Tibial nerve (tissue), 3 donors: Measurements from ENCODE around the gene SCRN3.
"Not testable (repeated sequence)": the region's sequence is repeated elsewhere in the genome, so short reads cannot be mapped to it uniquely, and the experiment has no call there.

Experiments used
- CTCF ChIP-seq, 5 experiments: fragments of 200-600 bp in 3 of 5; fragments of 450-650 bp in 2 of 5; sonication (generic) in 3 of 5; IDR thresholded peaks; one replicate each; pipeline ENCODE4 v1.5.1; 2016 to 2019; ENCODE audit warnings: antibody characterized with exemption in 5 of 5, mild to moderate bottlenecking in 3 of 5, moderate library complexity in 2 of 5
- POLR2A ChIP-seq, 2 donors: fragments of 450-650 bp; IDR thresholded peaks; one replicate each; pipeline ENCODE4 v1.6.1; 2017; ENCODE audit warnings: antibody characterized with exemption in 2 of 2, mild to moderate bottlenecking in 2 of 2, moderate library complexity in 2 of 2

DNA sequence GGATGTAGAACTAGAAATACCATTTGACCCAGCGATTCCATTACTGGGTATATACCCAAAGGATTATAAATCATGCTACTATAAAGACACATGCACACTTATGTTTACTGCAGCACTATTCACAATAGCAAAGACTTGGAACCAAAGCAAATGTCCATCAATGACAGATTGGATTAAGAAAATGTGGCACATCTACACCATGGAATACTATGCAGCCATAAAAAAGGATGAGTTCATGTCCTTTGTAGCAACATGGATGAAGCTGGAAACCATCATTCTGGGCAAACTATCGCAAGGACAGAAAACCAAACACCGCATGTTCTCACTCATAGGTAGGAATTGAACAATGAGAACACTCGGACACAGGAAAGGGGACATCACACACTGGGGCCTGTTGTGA lies 35.9 kb upstream of the SCRN3 start:
- not testable (repeated sequence) for TF ChIP-seq CTCF, POLR2A (IDR thresholded peaks at IDR 0.05)
